Large intestine (tissue), 3 donors: ENCODE data around the gene JPT1. TPM values are rescaled to one million over a fixed set of nuclear protein-coding genes. Genes with fewer than 3 reads are reported as not detected.

Source experiments
- DNase-seq, 2 donors: peaks; one replicate each; pipeline versions ENCODE4 v3.0.0 to v3.0.0-alpha.2; 2013
- H3K27ac ChIP-seq: one replicate; pipeline ENCODE4 v1.5.1; 2013; ENCODE audit warnings: low read length
- H3K27me3 ChIP-seq: 2 replicates; pipeline ENCODE4 v1.6.1; 2013; ENCODE audit warnings: low read length; ENCODE audit not compliant: control insufficient read depth, insufficient read depth
- H3K36me3 ChIP-seq: 2 replicates; pipeline ENCODE4 v1.6.1; 2013; ENCODE audit warnings: low read length; ENCODE audit not compliant: control insufficient read depth, insufficient read depth
- H3K4me1 ChIP-seq: one replicate; pipeline ENCODE4 v1.6.1; 2013; ENCODE audit warnings: low read length; ENCODE audit not compliant: control insufficient read depth, insufficient read depth
- H3K4me3 ChIP-seq: one replicate; pipeline ENCODE4 v1.5.1; 2013; ENCODE audit warnings: low read length
- H3K9me3 ChIP-seq: one replicate; pipeline ENCODE4 v1.6.1; 2013; ENCODE audit warnings: mild to moderate bottlenecking, low read depth, low read length, moderate library complexity; ENCODE audit not compliant: control insufficient read depth
- WGBS: methylation state at CpG from one replicate; pipeline ENCODE4 v1.1.5; 2013; ENCODE audit warnings: low lambda C conversion rate; ENCODE audit not compliant: insufficient coverage; 5-methylcytosine and 5-hydroxymethylcytosine counted together
- polyA plus RNA-seq: library from polyadenylated mRNA; unstranded; fragments of 120-200 nt; gene quantifications from one replicate; pipeline ENCODE4 v1.2.1, GENCODE V29; 2013

The JPT1 gene
- polyA plus RNA-seq, 1 donor: 93.1 TPM

- DNase-seq: peak; percentile 83 to 91
- H3K4me3 ChIP-seq: no peak overlapping the region
- peak overlapping the region; percentile 80 for H3K27ac ChIP-seq
- H3K36me3 ChIP-seq: peaks cover 14% of the 10 kb centered on the region
- WGBS: no CpG with 5 or more reads among the region's 10 CpGs
- peaks cover 76% of the 10 kb centered on the region for H3K4me1 ChIP-seq
- no peaks in the 10 kb centered on the region for H3K9me3 ChIP-seq
- no peaks in the 10 kb centered on the region for H3K27me3 ChIP-seq
Observed at GRCh38 chr17:75091855-75092327, 62.4 kb downstream of the JPT1 start.

GRCh38 chr17:75090871-75091854 lies 63.1 kb downstream of the JPT1 start:
- peaks cover 14% of the 10 kb centered on the region for H3K36me3 ChIP-seq
- H3K27me3 ChIP-seq: no peaks in the 10 kb centered on the region
- WGBS: 34% methylated on average over 3 of the region's 19 CpGs
- H3K9me3 ChIP-seq: no peaks in the 10 kb centered on the region
- H3K4me1 ChIP-seq: peaks cover 80% of the 10 kb centered on the region
- peak overlapping the region; percentile 7 for H3K4me3 ChIP-seq
- peak in 1 of 2 donors; percentile 76 for DNase-seq
- H3K27ac ChIP-seq: peak overlapping the region; percentile 80

- H3K27ac ChIP-seq: peak overlapping the region; percentile 98
- no peaks in the 10 kb centered on the region for H3K9me3 ChIP-seq
- no CpG with 5 or more reads among the region's 11 CpGs for WGBS
- no peaks in the 10 kb centered on the region for H3K27me3 ChIP-seq
- peaks cover 1% of the 10 kb centered on the region for H3K36me3 ChIP-seq
- peak overlapping the region; percentile 83 for H3K4me3 ChIP-seq
- peak in 1 of 2 donors; percentile 72 for DNase-seq
- H3K4me1 ChIP-seq: peaks cover 77% of the 10 kb centered on the region
Observed at GRCh38 chr17:75088465-75089417, 65.6 kb downstream of the JPT1 start.

GRCh38 chr17:75087558-75088453 lies 66.5 kb downstream of the JPT1 start, which contains the start of gene SLC16A5:
Gene SLC16A5 (plus strand): TSS chr17:75087954. CDS start chr17:75093637, 5,683 bp downstream.
- H3K36me3 ChIP-seq: no peaks in the 10 kb centered on the region
- H3K27me3 ChIP-seq: no peaks in the 10 kb centered on the region
- DNase-seq: peak; percentile 91 to 97
- peak within 1 kb of the TSS; percentile 98 for H3K27ac ChIP-seq
- H3K4me3 ChIP-seq: peak within 1 kb of the TSS; percentile 83
- peaks cover 69% of the 10 kb centered on the region for H3K4me1 ChIP-seq
- WGBS: no CpG with 5 or more reads among the region's 69 CpGs
- no peaks in the 10 kb centered on the region for H3K9me3 ChIP-seq

GRCh38 chr17:75087182-75087557 lies 67.1 kb downstream of the JPT1 start:
- peak overlapping the region; percentile 83 for H3K4me3 ChIP-seq
- WGBS: no CpG with 5 or more reads among the region's 12 CpGs
- no peaks in the 10 kb centered on the region for H3K9me3 ChIP-seq
- no peaks in the 10 kb centered on the region for H3K27me3 ChIP-seq
- H3K4me1 ChIP-seq: peaks cover 63% of the 10 kb centered on the region
- DNase-seq: no peak
- H3K36me3 ChIP-seq: no peaks in the 10 kb centered on the region
- H3K27ac ChIP-seq: peak overlapping the region; percentile 98

- Histone ChIP-seq H3K4me1 (peaks cover 58% of the 10 kb centered on the region), H3K4me3 (peak overlapping the region; percentile 83), H3K27ac (peak overlapping the region; percentile 98), H3K36me3 (no peaks in the 10 kb centered on the region), H3K9me3 (no peaks in the 10 kb centered on the region), H3K27me3 (no peaks in the 10 kb centered on the region)
- 67% methylated on average over 3 of the region's 15 CpGs for WGBS
- peak in 1 of 2 donors; percentile 77 for DNase-seq
Observed at GRCh38 chr17:75086496-75087181, 67.7 kb downstream of the JPT1 start.

Other genes starting within 250 kb of the JPT1 start
- gene USH1G, start 231.3 kb downstream of the JPT1 start, polyA plus RNA-seq: 1.5 TPM
- 1.6 TPM for gene OTOP2, start 230.2 kb downstream of the JPT1 start, polyA plus RNA-seq
- gene OTOP3, start 218.6 kb downstream of the JPT1 start, polyA plus RNA-seq: 13.8 TPM
- gene HID1, start 181.8 kb downstream of the JPT1 start, polyA plus RNA-seq: 42.3 TPM
- 6.8 TPM for gene CDR2L, start 166.9 kb downstream of the JPT1 start, polyA plus RNA-seq
- gene MRPL58, start 141.8 kb downstream of the JPT1 start, polyA plus RNA-seq: 24.1 TPM
- 321 TPM for gene ATP5PD, start 107.5 kb downstream of the JPT1 start, polyA plus RNA-seq
- gene KCTD2, start 107.3 kb downstream of the JPT1 start, polyA plus RNA-seq: 16.1 TPM
- 25.5 TPM for gene SLC16A5, start 66.6 kb downstream of the JPT1 start, polyA plus RNA-seq
- gene ARMC7, start 44.5 kb downstream of the JPT1 start, polyA plus RNA-seq: 9.3 TPM
- 52.2 TPM for gene NT5C, start 22.8 kb downstream of the JPT1 start, polyA plus RNA-seq
- gene SUMO2, start 28.4 kb upstream of the JPT1 start, polyA plus RNA-seq: 338 TPM
- 49.9 TPM for gene NUP85, start 51.2 kb upstream of the JPT1 start, polyA plus RNA-seq
- gene GGA3, start 107.1 kb upstream of the JPT1 start, polyA plus RNA-seq: 41.3 TPM
- 59.3 TPM for gene MRPS7, start 107.4 kb upstream of the JPT1 start, polyA plus RNA-seq
- 23.2 TPM for gene MIF4GD, start 116.7 kb upstream of the JPT1 start, polyA plus RNA-seq
- gene SLC25A19, start 134.9 kb upstream of the JPT1 start, polyA plus RNA-seq: 10.8 TPM